ENCODE results near the gene ZSCAN5A. TPM values are rescaled to one million over a fixed set of nuclear protein-coding genes. Genes with fewer than 3 reads are reported as not detected.
"Not testable (repeated sequence)": the region's sequence is repeated elsewhere in the genome, so short reads cannot be mapped to it uniquely, and the experiment has no call there.

ZSCAN5A gene
- total and polyA plus RNA-seq, 2 donors (not counting 1 experiment from before 2014, with no cell fraction given): 5.2 to 24.8 TPM

DNA sequence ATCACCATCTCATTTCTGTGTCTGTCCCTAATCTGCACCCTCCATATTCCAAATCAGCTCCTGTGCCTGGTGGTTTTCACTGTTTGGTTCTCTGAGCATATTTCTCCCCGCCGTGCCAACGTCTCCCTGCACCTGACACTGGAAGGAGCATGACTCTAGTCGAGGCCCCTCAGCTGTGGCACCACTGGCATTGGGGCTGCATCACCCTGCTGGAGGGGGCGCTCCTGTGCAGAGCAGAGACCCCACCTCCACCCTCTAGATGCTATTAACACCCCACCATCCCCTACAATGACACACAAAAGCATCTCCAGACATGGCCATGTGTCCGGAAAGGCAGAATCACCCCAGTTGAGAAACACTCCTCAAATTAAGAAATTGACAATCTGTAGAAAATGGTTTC lies 91.7 kb downstream of the ZSCAN5A start:
- Histone ChIP-seq H3K27me3 (replicated peaks in 1 of 4; ENCODE audit: control extremely low read depth in 1 of 4, control insufficient read depth in 3 of 4, insufficient read depth in 4 of 4, low read length in 3 of 4) (no peaks in the 10 kb centered on the region), H4K20me1 (ENCODE audit: control insufficient read depth, insufficient read depth, low read length, poor library complexity, severe bottlenecking) (no peaks in the 10 kb centered on the region), H3K9me3 (ENCODE audit: control extremely low read depth in 1 of 3, control insufficient read depth in 2 of 3, insufficient read depth in 1 of 3, low read length in 2 of 3) (no peaks in the 10 kb centered on the region), H2AFZ (ENCODE audit: insufficient read depth, low read depth, low read length, poor library complexity, severe bottlenecking) (no peak overlapping the region), H3K27ac (ENCODE audit: low read length in 2 of 2) (no peak overlapping the region), H3K4me1 (ENCODE audit: control insufficient read depth in 2 of 2, insufficient read depth in 2 of 2, low read length in 2 of 2) (no peaks in the 10 kb centered on the region), H3K4me3 (ENCODE audit: control extremely low read depth in 1 of 5, extremely low read depth in 1 of 5, insufficient read depth in 1 of 5, low read depth in 2 of 5, low read length in 4 of 5) (no peak overlapping the region), H3K4me2 (replicated peaks; ENCODE audit: low read depth, low read length, poor library complexity, severe bottlenecking) (no peak overlapping the region), H3K79me2 (ENCODE audit: control insufficient read depth, insufficient read depth, low read length) (no peaks in the 10 kb centered on the region), H3K9ac (ENCODE audit: low read length) (no peak overlapping the region), H3K36me3 (replicated peaks in 1 of 2; ENCODE audit: control extremely low read depth in 1 of 2, control insufficient read depth in 1 of 2, extremely low read depth in 1 of 2, insufficient read depth in 2 of 2, low read length in 1 of 2) (no peaks in the 10 kb centered on the region)
- Mint-ChIP-seq H3K9me3 (ENCODE audit: insufficient read depth) (no peaks in the 10 kb centered on the region), H3K27ac (no peak overlapping the region), H3K4me1 (peaks cover 2% of the 10 kb centered on the region), H3K27me3 (peaks cover 7% of the 10 kb centered on the region), H3K4me3 (no peak overlapping the region)
- intact Hi-C loops (cut with micrococcal nuclease): no loop called here
- CTCF ChIA-PET: interaction anchor here (1.9 kb wide), 1 partner anchor 142 kb away, joined by 4 read pairs; no protein-coding TSS in a partner anchor
- no peak for DNase-seq
- POLR2A ChIA-PET: no interaction called here
- TF ChIP-seq CTCF (IDR thresholded peaks at IDR 0.05) (no peak), EZH2 (IDR thresholded peaks at IDR 0.05; ENCODE audit: borderline replicate concordance, insufficient read depth, low read depth, low read length, poor library complexity, severe bottlenecking) (no peak)
- 92% methylated on average over 5 of the region's 6 CpGs for WGBS (ENCODE audit: insufficient coverage)
- no peak for ATAC-seq (ENCODE audit: low read depth)

- Mint-ChIP-seq H3K27me3 (peaks cover 9% of the 10 kb centered on the region), H3K4me1 (peaks cover 6% of the 10 kb centered on the region), H3K4me3 (no peak overlapping the region), H3K27ac (no peak overlapping the region), H3K9me3 (ENCODE audit: insufficient read depth) (no peaks in the 10 kb centered on the region)
- Histone ChIP-seq H3K9ac (ENCODE audit: low read length) (no peak overlapping the region), H3K27ac (ENCODE audit: low read length in 2 of 2) (no peak overlapping the region), H3K4me3 (ENCODE audit: control extremely low read depth in 1 of 5, extremely low read depth in 1 of 5, insufficient read depth in 1 of 5, low read depth in 2 of 5, low read length in 4 of 5) (no peak overlapping the region), H3K79me2 (ENCODE audit: control insufficient read depth, insufficient read depth, low read length) (no peaks in the 10 kb centered on the region), H3K4me2 (replicated peaks; ENCODE audit: low read depth, low read length, poor library complexity, severe bottlenecking) (no peak overlapping the region), H3K27me3 (replicated peaks in 1 of 4; ENCODE audit: control extremely low read depth in 1 of 4, control insufficient read depth in 3 of 4, insufficient read depth in 4 of 4, low read length in 3 of 4) (peaks cover 0 to 10% (median 2%) of the 10 kb centered on the region in 4 experiments), H3K4me1 (ENCODE audit: control insufficient read depth in 2 of 2, insufficient read depth in 2 of 2, low read length in 2 of 2) (peaks cover 4 to 6% of the 10 kb centered on the region in 2 donors), H3K36me3 (replicated peaks in 1 of 2; ENCODE audit: control extremely low read depth in 1 of 2, control insufficient read depth in 1 of 2, extremely low read depth in 1 of 2, insufficient read depth in 2 of 2, low read length in 1 of 2) (no peaks in the 10 kb centered on the region), H2AFZ (ENCODE audit: insufficient read depth, low read depth, low read length, poor library complexity, severe bottlenecking) (no peak overlapping the region), H4K20me1 (ENCODE audit: control insufficient read depth, insufficient read depth, low read length, poor library complexity, severe bottlenecking) (no peaks in the 10 kb centered on the region), H3K9me3 (ENCODE audit: control extremely low read depth in 1 of 3, control insufficient read depth in 2 of 3, insufficient read depth in 1 of 3, low read length in 2 of 3) (no peaks in the 10 kb centered on the region)
- POLR2A ChIA-PET: no interaction called here
- DNase-seq: no peak
- intact Hi-C loops (cut with micrococcal nuclease): no loop called here
- no peak for TF ChIP-seq EZH2 (IDR thresholded peaks at IDR 0.05; ENCODE audit: borderline replicate concordance, insufficient read depth, low read depth, low read length, poor library complexity, severe bottlenecking)
- no peak for TF ChIP-seq CTCF (IDR thresholded peaks at IDR 0.05)
- 96% methylated on average over 11 of the region's 14 CpGs for WGBS (ENCODE audit: insufficient coverage)
- CTCF ChIA-PET: interaction anchor here (1.6 kb wide), 1 partner anchor 141 kb away, joined by 3 read pairs; no protein-coding TSS in a partner anchor
- no peak for ATAC-seq (ENCODE audit: low read depth)
These were observed 92.8 kb downstream of the ZSCAN5A start for GRCh38 chr19:56221851-56222250.

DNA sequence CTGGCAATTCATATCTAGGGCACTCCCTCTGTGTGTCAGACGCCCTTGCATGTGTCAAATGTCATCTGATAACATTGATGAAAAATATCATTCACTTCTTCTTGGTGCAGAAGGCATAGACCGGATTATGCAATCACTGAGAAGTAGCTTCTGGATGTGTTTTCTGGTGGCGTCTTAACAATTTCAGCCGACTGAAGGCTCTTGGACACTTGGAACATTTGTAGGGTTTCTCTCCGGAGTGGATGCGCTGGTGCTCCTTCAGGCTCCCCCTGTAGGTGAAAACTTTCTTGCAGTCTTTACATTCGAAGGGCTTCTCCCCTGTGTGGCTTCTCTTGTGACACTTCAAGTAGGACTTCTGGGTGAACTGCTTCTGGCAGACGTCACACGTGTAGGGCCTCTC lies 93.2 kb downstream of the ZSCAN5A start:
- H3K4me3 ChIP-seq (ENCODE audit: control extremely low read depth in 1 of 5, extremely low read depth in 1 of 5, insufficient read depth in 1 of 5, low read depth in 2 of 5, low read length in 4 of 5); H3K79me2 ChIP-seq (ENCODE audit: control insufficient read depth, insufficient read depth, low read length); H4K20me1 ChIP-seq (ENCODE audit: control insufficient read depth, insufficient read depth, low read length, poor library complexity, severe bottlenecking); H3K9me3 Mint-ChIP-seq (ENCODE audit: insufficient read depth); H3K9ac ChIP-seq (ENCODE audit: low read length); ATAC-seq (ENCODE audit: low read depth); H3K4me1 ChIP-seq (ENCODE audit: control insufficient read depth in 2 of 2, insufficient read depth in 2 of 2, low read length in 2 of 2); H3K4me3 Mint-ChIP-seq; H3K27me3 Mint-ChIP-seq; DNase-seq; H3K27ac Mint-ChIP-seq; H3K36me3 ChIP-seq (replicated peaks in 1 of 2; ENCODE audit: control extremely low read depth in 1 of 2, control insufficient read depth in 1 of 2, extremely low read depth in 1 of 2, insufficient read depth in 2 of 2, low read length in 1 of 2); H3K27ac ChIP-seq (ENCODE audit: low read length in 2 of 2); H3K4me1 Mint-ChIP-seq; H3K4me2 ChIP-seq (replicated peaks; ENCODE audit: low read depth, low read length, poor library complexity, severe bottlenecking); POLR2A ChIA-PET; H2AFZ ChIP-seq (ENCODE audit: insufficient read depth, low read depth, low read length, poor library complexity, severe bottlenecking); intact Hi-C loops (cut with micrococcal nuclease); H3K9me3 ChIP-seq (ENCODE audit: control extremely low read depth in 1 of 3, control insufficient read depth in 2 of 3, insufficient read depth in 1 of 3, low read length in 2 of 3): not testable (repeated sequence)
- 68% methylated on average over 8 of the region's 9 CpGs for WGBS (ENCODE audit: insufficient coverage)
- CTCF ChIA-PET: interaction anchor here (1.1 to 1.6 kb wide), 3 partner anchors 116 to 155 kb away, joined by 3 read pairs; no protein-coding TSS in a partner anchor
- peaks cover 0 to 11% (median 4%) of the 10 kb centered on the region in 4 experiments for H3K27me3 ChIP-seq (replicated peaks in 1 of 4; ENCODE audit: control extremely low read depth in 1 of 4, control insufficient read depth in 3 of 4, insufficient read depth in 4 of 4, low read length in 3 of 4)

Measured in B cell (primary cell).